Measurements from ENCODE around the gene KLHL26.

GRCh38 chr19:18647371-18647767 lies 10.5 kb downstream of the KLHL26 start:
- TF ChIP-seq, protein P1, sequence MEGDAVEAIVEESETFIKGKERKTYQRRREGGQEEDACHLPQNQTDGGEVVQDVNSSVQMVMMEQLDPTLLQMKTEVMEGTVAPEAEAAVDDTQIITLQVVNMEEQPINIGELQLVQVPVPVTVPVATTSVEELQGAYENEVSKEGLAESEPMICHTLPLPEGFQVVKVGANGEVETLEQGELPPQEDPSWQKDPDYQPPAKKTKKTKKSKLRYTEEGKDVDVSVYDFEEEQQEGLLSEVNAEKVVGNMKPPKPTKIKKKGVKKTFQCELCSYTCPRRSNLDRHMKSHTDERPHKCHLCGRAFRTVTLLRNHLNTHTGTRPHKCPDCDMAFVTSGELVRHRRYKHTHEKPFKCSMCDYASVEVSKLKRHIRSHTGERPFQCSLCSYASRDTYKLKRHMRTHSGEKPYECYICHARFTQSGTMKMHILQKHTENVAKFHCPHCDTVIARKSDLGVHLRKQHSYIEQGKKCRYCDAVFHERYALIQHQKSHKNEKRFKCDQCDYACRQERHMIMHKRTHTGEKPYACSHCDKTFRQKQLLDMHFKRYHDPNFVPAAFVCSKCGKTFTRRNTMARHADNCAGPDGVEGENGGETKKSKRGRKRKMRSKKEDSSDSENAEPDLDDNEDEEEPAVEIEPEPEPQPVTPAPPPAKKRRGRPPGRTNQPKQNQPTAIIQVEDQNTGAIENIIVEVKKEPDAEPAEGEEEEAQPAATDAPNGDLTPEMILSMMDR (IDR thresholded peaks at IDR 0.05), result no peak
- TF ChIP-seq POLR2AphosphoS5 (IDR thresholded peaks at IDR 0.05; ENCODE audit: insufficient read depth in 1 of 2, low read depth in 1 of 2) (no peak), POLR2A (IDR thresholded peaks at IDR 0.05) (no peak)

Data from vagina (tissue), 2 donors.